NCI-H446 treated with DMSO at 0.1 percent for 48 hours (cell line): ENCODE results near the gene COL5A1.
"Not testable (repeated sequence)": the region's sequence is repeated elsewhere in the genome, so short reads cannot be mapped to it uniquely, and the experiment has no call there.

Experiments
- DNase-seq: peaks from one replicate; lab custom pipeline; 2025; lab: John Stamatoyannopoulos, UW

Gene COL5A1

DNA sequence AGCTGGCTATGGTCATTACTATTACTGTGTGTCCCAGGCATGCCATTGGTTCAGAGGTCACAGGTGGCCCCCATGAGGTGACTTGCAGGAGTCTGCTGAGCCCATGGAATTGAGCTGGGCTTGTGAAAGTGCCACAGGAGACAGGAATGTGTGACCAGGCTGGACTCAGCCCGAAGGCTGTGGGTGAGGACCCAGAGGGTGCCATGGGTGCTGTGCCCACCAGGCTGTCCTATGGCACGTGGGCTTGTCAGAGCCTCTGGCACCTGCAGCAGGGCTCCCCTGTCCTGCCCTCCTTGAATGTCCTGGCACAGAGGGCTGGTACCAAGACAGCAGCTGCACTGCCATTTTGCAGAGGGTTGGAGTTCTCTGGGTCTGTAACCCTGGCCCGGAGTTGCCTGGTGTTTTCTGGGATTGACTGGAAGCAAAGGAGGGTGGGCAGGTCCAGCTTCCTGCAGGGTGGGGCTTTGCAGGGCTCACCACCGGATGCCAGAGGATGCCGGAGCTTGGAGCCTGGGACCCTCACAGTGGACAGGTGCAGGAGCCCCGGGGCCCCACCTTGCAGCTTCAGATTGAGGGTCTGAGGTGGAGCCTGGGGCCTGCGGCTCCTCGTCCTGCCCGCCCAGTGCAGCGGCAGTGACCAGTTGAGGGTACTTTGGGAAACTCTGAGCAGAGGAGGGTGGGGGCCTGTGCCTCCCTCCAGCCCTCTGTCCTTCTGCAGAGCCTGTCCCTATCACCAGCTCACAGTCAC, 14.2 kb downstream of the COL5A1 start:
- DNase-seq, result no peak

DNA sequence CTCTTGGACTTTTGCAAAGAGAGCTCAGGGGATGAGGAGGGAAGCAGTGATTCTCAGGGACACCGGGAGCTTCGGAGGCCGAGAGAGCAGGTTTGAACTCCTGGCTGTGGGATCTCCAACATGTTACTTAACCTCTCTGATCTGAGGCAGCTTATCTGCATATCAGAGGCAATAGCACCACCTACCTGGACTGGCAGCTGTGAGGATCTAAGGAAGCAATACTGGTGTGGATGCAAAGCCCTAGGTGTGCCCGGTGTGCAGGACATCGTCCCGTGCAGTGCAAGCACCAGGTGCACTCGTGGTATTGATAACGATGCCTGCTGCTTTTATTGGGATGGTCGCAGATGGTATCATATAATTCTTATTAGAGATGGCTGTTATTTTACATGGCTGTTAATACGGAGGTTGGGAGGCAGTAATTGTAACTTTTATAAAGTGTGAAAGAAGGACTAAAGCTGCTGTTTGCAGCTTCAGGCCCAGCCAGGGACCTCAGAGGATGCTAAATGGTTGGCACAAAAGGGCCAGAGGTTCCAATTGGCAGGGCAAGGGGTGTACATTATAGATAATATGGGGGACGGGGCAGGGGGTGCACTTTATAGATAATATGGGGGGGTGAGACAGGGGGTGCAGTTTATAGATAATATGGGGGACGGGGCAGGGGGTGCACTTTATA, 14.9 kb downstream of the COL5A1 start:
- DNase-seq, result no peak

DNA sequence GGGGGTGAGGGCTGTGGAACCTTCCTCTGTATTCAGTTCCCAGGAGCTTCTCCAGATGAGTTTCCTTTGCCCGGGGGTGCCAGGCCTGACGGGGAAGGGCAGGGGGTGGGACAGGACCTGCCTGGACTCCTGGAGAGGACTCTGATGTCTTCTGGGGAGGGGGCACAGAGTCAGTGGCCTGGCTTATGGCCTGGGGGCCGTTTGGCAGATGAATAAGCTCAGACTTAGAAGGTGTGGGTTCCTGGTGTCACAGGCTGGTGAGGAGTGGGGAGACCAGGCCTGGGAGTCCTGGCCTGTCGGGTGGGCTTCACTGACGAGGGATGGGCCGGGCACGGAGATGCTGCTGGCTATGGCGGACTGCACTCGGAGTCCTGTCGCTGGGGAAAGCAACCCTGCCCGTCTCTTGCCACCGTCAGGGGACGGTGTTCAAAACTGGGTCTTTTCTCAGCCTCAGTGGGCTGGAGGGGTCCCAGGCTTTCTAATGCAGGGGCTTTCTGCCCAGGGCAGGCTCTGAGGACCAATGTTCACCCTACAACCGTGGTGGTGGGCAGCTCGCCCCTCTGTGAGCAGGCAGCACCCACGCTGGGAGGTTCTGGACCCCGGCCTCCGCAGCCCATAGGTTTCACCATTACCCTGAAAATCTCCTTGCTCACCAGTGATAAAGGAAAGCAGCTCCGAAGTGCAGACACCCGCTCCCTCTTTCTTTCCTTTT, 16.2 kb downstream of the COL5A1 start:
- DNase-seq, result no peak

DNA sequence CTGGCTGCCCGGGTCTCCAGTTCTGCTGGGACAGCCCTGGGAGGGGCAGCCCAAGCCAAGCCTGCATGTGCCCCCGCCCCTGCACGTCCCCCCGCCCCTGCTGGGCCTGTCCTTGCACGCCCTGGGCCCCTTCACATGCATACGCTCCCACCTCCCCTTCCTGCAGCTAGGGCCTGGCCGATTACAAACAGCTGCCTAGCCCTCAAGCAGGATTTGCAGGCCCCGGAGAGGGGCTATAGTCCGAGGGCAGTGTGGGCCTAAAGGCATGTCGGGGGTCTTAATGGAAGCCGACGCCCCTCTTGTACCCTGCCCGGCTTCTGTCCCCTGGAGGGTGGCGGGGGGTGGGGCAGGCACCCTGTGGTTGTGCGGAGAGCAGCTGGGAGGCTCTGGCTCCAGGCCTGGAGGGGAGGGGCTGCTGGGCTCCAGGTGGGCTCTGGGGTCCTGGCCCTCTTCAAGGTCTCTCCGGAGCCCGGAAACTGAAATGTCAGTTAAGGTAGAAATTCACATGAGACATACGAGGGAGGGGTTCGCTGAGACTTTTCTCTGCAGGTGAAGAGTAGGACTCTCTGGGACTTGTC, 16.9 kb downstream of the COL5A1 start:
- DNase-seq, result no peak

DNA sequence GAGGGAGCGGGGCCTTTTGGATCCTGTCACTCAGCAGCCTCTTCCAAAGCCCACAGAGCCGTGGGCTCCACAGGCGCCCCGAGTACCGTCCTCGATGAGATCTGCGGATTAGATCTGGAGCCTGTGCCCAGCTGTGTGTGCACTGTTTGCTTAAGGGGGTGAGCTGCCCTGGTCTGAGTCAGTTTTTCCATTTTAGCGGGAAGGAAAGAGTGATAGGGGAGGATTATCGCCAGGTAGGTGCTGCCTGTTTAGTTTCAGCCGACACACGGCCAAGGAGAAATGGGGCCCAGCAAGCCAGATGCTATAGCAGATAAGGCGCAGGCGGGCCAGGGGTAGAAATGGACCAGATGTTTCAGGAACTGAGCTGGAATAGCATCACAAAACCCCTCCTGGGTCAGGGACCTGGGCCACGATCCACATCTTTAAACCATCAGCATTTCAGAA, 18.1 kb downstream of the COL5A1 start:
- no peak for DNase-seq

DNA sequence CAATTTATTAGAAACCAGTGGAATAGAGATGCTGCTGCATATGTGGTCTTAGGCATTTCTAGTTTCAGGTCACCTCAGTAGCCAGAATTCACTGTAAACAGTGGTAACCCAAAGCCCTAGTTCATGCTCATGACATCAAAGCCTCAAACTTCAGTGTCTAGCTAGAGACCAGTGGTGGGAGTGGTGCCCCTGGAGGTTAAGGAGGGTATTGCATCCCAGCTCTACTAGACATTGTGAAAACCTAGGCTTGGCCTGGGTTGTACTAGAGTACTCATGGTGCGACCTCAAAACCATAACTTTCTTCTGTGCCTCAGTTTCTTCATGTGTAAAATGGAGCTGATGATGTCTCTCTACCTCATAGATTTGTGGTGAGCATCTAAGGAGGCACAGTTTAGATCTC, 18.8 kb downstream of the COL5A1 start:
- DNase-seq, result no peak

DNA sequence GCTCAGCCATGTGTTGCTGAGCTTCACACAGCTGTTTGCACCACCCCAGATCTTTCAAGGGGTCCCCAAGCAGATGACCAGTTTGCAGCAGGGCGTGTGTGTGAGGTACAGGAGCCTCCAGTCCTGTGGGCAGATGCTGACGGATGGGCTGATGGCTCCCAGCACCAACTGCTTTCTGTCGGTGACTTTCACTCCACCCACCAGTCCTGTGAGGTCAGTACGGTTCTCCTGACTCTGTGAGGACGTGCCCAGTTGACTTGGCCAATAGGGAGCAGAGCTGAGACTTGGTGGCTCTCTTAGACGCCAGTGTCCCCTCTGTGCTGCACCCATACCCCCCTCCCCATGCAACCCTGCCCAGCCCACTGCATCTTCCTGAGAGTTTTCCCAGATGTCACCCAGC, 19.7 kb downstream of the COL5A1 start:
- no peak for DNase-seq

DNA sequence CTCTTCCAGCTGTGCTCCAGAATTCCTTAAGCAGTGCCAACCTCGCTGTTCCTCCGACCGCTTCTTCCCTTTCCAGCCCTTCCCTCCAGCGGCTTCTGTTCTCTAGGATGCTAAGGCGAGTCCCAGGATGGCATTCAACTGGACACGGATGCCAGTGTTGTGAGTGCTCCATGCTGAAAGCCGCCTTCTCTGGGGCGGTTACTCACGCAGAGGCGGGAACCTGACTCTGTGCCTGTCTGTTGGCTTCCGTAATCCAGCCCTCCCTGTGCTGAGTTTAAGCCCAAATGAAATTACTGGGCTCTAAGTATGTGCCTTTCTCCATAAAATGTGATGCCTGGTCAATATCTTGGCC, 20.2 kb downstream of the COL5A1 start:
- DNase-seq, result no peak

DNA sequence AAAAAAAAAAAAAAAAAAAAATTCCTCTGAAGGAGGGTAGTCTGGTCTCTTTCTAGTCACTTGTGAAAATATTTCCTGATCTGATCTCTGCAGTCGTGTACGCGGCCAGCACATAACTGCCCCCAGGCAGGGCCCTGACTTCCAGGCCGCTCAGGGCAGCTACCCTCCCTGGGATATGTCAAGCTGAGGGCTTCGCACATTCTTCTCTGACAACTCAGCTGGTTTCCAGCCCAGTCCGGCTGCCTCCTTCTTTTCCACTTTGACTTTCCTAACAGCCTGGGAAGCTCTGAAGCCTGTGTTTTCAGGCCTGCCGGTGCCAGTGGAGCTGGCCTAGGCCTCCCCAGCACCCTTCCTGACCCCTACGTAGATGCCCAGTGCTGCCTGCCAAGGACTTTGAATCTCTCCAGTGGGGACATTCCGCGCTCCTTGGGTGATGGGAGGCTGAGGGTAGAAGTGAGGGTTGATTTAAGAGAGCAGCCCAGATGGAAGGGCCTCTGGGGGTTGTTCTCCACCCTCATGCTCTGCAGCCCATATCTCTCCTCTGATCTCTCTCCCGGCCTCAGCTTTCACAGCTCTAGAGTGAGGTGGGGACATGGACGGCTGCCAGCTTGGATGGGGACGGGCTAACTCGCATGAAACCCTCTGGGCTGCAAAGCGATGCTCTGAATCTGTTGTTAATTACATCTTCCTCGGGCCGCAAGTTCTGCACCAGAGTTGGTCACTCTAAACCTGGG, 20.7 kb downstream of the COL5A1 start:
- DNase-seq, result no peak

DNA sequence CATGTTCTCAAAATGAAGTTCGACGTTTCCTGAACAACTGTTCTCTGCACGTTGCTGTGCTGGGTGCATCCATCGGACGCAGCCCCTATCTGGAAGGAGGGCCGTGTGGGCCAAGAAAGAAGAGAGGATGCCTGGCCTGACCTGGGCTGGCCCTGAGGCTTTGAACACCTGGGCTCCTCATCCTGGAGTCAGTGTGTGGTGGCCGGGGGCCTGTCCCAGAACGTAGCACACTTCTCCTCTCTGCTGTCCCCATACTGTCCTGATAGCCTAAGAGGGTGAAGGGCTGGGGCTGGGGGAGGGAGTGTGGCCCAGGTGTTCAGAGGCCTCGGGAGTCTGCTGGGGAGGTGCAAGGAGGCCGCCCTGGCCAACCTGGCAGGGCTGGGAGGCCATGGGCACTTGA, 21.5 kb downstream of the COL5A1 start:
- no peak for DNase-seq

DNA sequence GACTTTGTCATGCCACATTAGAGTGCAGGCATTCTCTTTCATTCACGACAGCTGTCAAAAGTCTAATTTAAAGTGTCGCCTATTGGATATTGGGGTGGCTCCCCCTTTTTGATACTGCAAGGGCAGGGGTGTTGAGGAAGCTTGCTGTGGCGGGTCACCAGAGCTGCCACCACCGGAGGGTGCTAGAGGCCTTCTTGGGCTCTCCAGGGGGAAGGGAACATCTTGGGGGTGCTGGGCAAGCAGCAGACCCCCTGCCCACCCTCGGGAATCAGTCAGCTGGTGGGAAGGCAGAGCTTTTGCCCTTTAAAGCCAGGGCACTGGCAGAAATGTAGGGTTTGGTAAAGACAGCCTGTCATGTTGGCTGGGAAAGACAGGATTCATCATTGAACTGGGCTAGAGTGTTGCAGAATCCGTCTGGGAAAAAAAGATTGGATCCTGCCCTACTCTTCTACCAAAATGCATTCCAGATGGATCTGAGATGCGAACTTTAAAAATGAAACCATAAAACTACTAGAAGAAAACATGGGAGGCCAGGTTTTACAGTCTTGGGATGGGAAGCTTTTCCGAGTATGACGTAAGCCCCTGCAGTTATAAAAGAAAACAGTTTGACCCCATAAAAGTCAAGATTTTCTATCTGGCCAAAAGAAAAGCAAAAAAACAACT, 22.3 kb downstream of the COL5A1 start:
- no peak for DNase-seq

DNA sequence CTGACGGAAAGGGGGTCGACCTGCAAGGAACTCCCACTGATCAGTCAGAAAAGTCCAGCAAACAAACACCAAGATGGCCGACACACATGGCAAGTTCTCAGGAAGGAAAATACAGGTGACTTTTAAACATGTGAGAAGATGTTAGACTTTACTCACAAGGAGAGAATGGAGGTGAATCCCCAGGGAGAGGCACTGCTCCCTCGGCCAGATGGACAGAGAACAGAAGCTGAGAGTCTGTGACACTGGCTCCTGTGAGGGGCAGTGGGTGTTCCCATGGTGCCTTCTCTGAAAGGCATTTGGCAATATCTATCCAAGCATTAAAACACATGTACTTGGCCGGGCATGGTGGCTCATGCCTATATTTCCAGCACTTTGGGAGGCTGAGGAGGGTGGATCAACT, 22.8 kb downstream of the COL5A1 start:
- no peak for DNase-seq

DNA sequence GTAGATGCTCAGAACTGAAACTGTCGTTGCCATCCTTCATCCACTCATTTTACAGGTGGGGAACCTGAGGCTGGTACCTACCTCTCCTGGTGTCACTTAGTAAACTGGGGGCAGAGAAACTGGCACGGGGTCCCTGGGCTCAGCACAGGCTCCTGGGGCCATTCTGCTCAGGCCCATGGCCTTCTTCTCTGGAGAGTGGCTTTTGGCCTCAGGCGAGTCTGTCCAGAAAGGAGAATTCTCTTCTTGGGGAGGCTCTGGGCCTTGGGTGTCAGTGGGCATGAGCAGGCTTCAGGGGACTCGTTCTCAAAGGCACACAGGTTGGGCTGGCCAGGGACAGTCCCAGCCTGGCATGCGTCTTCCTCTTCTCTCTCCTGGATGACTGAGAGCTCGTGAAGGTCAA, 24.6 kb downstream of the COL5A1 start:
- DNase-seq, result no peak

DNA sequence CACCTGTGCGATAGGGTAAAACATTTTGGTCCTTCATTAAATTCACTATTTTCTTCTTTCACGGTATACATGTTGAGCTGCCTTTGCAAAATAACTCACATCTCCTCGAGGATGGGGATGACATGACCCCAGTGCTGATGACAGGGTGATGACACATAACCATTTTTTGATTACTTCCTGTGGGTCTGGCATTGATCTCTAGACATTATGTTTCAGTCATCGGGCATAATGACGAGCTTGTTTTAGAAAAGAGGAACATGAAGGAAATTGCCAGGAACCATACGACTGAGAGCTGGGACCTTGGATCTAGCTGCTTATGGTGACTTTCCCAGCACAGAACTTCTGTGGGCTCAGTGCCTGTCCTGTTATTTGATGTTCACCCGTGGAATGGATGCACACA, 25.2 kb downstream of the COL5A1 start:
- DNase-seq, result no peak

DNA sequence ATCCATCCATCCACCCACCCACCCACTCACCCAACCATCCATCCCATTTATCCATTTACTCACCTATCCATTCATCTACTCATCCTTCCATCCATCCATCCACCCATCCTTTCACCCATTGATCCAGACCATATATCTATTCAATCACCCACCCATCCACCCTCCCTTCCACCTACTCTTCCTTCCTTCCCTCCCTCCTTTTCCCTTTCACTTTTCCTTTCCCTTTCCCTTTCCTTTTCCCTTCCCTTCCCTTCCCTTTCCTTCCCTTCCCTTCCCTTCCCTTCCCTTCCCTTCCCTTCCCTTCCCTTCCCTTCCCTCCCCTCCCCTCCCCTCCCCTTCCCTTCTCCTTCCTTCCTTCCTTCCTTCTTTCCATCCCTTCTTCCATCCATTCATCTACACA, 27.4 kb downstream of the COL5A1 start:
- DNase-seq, result not testable (repeated sequence)

DNA sequence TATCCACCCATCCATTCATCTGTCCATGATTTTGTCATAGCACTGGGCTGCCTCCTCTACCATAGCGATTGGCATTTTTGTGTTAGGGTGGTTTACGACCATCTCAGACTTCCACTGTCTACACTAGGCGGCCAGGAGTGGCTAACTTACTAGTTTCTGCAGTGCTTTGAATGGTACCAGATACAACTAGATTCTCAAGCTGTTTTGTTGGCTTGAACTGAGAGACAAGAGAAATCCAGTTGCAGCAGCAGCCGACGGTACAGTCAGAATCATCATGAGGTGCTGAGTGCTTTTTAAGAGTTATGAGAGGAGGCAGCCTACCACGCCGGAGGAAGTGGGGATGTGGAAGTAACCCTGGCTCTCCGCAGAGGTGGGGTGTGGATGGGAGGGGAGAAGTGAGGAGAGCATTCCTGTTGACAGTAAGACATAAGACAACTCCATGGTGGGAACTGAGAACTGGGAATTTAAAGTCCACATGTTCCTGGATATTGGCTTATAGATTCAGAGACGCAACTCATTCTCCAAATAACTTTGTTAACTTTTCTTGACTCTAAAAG, 27.9 kb downstream of the COL5A1 start:
- no peak for DNase-seq

DNA sequence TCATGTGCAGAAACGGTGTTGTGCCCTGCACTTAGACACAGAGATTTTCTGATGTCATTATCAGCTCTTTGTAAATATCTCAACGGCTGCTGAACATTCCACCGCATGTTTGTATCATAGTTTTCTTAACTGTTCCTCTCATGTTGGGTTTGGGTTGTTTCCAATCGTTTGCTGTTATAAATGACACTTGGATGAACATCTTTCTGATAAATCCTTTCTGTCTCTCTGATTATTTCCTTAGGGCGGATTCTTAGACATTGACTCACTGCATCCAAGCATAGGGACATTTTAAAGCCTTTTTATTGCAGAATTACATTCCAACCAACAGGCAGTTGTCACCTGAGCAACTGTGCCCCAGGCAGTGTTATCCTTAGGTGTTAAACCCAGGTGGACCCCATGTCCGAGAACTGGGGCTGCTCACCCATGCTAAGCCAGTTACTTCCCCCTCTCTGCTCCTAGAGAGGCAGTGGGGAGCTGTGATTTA, 28.5 kb downstream of the COL5A1 start:
- DNase-seq, result no peak

DNA sequence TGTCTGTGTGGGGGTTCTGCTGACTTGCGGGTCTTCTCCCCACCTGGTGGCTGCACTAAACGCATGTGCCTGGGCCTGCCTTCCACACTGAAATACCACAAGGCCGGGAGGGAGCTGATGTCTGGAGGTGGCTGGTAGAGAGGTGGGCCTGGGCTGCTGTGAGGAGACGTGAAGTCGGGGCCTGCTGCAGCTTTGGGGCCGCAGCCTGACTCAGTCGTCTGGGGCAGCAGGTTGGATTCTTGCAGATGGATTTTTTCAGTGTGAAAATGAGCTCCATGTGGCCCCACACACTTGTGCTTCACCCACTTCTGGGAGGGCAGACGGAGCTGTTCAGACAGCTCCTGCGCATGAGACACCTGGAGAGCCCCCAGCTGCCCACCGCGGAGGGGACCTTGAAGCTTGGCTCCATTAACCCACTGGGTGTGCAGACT, 29.3 kb downstream of the COL5A1 start:
- DNase-seq, result no peak

DNA sequence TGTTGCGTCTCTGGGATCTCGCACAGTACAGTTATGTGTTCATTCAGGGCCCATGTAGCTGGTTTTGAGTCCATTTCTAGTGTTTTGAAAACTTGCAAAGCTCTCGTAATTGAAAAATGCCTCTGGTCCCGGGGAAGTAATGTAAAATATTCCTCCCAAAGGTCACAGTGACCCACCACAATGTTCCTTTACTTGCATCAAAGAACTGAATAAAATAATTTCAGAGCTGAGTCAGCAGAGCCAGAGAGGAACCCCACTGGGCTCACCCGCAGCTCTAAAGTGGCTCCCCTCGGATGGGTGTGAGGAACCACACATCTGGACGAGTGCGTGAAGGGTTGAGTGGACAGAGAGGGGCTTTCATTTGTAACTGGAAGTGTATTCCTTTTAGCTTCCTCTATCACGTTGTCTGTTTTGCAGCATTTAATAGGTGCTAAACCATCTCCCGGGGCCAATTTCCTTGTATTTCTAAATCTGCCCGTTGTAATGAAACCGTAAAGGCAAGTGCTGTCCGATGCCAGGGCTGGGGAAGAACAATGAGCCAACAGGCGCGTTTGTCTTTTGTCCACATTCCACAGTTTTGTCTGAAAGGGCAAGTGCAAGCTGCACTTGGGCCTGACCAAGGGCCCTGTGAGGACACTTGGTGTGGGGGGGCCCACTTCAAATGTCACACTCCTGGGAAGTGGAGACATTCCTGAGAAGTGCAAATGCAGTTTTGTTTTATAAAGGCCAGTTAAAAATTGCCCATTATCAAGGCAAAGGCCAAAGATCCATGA, 29.9 kb downstream of the COL5A1 start:
- no peak for DNase-seq

DNA sequence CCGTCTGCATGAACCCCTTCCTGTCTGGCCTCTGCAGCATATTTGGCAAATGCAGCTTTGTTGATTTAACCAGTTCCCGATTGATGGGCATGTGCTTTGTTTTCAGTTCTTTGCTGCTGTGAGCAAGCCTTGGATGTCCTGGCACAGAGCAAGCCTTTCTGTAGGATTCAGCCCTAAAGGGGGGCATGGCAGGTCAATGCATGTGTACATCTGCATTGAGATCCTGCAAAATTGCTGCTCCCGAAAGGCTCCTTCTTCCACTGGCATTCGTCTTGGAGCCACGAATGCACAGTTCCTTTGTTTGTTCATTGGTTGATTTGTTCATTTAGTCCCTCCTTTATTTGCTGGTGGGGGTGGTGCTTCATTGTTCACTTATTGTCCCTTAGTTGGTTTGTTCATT, 34.8 kb downstream of the COL5A1 start:
- no peak for DNase-seq
